NCI-H2196 (cell line): ENCODE data around the gene SPAG16.

ENCODE experiments used
- DNase-seq: peaks from one replicate; lab custom pipeline; 2025; ENCODE audit not compliant: unreplicated experiment; lab: John Stamatoyannopoulos, UW

The SPAG16 gene

DNA sequence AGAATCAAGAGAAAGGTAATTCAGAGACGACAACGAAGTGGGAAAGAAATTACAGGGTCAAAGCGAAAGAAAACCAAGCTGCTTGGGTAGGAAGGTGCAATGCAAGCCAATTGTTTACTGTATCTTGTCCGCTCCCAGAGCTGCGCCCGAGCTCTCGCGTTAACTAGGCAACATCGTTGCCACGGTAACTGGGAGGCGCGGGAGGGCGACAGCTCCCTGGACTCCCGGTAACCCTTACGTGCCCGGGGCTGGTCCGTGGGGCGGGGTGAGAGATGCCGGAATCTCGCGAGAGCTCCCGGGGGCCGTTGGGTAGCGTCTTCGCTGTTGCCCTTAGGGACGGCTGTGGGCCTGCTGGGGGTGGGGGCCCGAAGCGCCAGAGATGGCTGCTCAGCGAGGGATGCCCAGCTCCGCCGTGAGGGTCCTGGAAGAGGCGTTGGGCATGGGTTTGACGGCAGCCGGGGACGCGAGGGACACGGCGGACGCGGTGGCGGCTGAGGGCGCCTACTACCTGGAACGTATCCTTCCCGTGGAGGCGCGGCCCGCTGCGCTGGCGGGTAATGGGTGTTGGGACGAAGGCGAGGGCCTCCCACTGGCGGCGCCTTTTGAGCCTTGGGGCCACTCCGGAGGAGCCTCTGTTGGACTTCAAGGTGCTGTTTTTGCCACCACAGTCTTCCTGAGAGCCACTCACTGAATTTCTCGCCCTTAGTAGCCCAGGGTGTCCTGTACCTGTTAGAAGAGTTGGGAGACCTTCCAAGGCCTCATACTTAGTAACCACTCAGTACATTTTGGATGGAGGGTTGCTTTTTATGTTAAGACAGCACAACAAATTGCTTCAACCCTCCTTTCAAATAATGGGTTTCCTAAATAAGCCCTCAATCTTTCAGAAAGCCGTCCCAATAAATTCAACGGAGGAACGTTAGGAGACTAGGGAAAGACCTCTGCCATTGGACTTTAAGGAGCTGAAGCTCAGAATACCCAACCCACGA, at the start of gene SPAG16:
SPAG16 (plus strand) TSS at position 360 of the 986 bp plus-strand sequence.
- DNase-seq = peak; percentile 99

DNA sequence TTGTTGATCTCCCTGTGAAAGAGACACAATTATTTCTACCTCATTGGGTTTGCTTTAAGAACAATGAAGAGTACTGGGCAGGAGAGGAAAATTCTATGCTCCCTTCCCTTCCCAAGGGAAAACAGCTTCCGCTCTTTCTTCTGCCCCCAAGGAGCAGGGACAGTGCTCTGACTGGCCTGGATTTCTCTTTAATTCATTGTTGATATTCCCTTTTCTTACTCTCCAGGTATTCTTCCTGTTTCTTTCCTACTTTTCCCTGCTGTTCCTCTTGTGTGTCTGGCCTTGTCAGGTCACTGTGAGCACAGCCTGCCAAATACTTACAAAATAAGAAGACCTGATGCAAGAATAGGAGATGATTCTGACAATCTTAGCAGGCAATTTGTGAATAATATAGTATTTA, 49.6 kb upstream of the SPAG16 start:
- no peak for DNase-seq

DNA sequence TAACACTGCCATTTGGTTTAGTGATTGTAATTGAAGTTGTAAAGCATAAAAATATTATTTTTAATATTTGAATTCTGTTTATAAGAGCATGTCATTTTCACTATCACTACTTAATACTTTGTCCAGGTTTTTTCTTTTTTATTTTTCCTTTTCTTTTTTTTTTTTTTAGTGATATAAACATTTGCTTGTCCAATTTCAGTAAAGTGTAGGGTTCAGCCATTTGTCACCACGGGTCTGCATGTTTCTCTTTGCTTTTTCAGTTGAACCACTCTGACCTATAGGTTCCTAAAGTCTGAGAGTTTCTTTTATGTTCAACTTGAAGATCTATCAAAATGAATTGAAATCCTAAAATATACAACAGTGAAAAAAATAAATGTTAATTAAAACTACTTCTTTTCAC, 48.5 kb upstream of the SPAG16 start:
- DNase-seq = no peak

DNA sequence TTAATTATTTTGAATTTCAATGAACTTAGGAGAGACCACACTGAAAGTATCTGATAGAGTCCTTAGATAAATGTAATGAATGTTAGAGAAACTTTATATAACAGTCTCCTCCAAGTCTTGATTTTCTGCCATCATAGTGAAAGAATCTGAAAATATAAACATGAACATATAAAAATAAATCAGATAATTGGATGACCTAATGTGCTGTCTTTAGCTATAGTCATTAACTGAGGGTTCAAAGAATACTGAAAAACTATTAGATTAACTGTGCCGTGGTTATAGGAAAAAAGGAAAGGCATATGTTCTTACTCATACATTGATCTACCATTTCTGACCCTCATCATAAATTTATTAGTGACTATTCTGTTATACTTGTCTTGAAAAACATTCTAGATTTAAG, 47.0 kb upstream of the SPAG16 start:
- DNase-seq = no peak

DNA sequence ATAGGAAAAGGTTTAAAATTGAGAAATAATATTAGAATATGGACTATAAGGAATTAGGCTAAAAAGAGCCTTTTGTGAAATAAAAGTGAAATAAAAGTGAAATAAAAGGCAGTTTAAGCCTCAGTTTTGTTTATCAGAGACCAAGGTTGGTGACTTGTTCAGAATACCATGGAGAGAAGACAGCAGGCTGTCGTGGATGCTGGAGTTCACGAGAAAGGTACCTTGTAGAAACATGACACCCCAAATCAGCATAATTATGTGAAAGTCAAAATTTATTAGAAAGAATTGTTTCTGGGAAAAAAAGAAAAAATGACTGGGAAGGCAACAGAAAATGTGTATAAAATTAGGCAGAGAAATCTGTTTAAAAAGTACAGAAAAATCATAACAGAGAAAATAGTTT, 46.5 kb upstream of the SPAG16 start:
- no peak for DNase-seq

DNA sequence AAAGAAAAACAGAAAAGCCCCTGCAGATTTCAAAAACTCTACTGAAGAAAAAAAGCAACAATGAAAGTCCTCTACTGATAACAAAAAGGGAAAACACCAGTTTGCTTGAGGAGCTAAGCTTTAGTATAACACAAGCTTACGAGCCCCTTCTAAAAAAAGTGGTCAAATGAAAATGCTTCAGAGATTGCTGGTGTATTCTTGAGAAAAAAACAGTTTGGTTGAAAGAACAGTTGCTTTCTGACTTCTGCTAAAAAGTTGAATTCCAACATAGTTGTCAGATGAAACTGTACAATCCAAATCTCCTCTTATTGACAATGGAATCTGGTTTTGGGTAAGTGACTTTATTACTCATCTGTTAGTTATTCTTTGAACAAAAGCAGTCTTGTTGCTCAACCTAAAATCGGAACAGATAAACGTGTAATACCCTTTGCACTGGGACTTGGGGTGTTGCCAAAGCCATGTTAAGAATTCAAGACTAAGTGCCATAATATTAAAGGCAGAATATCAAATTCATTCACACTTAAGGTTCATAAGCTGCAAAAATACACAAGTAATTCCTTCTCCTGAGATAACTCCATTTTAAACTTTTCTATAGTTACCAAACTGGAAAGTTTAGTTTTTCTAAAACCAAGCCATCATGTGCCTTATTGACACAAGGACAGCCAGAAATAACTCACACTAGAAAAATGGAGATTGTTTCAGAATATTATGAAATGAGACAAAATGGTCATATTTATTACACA, 45.3 kb upstream of the SPAG16 start:
- DNase-seq = no peak

DNA sequence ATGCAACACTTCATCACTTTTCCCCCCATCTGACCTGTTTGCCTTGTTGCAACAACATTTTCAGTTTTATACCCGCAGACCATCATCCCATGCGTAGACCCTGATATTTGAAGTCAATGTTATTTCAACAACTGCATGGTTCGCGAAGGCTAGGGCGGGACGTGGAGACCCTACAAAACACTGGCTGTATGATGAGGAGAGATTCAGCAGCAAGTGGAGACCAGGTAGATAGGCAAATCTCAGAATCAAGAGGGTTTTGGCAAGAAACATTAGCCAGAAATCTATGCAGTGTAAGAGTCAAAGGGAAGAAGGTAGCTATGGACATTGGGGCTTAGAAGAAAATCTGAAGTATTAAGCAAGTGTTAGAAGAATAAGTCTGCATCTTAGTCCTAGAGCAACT, 42.4 kb upstream of the SPAG16 start:
- DNase-seq = no peak

DNA sequence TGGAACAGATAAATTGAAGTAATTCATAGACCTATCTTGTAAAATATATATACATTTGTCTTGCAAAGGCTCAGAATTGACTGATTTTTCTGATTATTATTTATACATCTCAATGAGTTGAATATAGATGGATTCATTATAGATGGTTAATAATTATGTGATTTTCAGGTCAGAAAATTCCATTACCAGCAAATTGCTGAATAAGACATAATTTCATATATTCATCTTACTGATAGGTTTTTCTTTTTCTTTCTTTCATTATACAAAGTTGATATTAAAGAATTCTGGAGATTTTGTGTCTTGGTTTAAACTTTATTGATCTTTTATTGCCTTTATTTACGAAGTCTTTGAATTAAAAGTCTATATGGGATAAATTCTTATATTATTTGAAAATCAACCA, 41.6 kb upstream of the SPAG16 start:
- no peak for DNase-seq

DNA sequence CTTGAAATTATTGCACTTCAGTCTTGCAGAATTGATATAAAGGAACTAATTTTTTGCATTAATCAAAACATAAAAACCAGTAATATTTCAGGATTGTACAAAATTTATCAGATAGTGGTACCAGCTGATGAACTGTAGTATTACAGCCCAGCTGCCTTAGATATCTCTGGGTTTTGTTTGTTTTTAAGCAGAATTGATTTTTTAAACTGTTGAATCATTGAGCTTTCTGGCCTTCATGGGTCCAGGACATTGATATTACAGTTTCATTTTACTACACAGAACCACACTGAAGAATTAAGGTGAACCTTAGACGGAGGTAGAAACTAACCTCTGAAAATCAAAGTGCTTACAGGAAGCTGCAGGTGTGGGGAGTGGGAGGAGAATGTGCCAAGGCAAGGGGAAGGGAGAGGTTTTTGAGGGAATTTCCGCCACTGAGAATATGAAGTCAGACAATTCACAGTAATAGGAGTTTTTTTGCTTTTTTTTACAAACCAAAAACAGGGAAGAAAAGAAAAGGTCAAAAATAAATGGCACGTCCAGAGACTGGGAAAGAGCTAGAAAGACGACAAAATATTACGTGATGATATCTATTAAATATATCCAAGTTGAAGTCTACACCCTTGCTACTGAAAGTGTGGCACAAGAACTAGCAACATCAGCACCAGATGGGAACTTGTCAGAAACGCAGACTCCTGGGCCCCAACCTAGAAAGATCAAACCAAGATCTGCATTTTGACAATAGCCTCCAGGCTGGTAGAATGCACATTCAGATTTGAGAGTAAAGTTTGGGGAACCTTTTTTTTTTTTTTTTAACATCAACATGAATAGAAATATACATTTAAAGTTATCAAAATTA, 40.8 kb upstream of the SPAG16 start:
- DNase-seq = no peak

DNA sequence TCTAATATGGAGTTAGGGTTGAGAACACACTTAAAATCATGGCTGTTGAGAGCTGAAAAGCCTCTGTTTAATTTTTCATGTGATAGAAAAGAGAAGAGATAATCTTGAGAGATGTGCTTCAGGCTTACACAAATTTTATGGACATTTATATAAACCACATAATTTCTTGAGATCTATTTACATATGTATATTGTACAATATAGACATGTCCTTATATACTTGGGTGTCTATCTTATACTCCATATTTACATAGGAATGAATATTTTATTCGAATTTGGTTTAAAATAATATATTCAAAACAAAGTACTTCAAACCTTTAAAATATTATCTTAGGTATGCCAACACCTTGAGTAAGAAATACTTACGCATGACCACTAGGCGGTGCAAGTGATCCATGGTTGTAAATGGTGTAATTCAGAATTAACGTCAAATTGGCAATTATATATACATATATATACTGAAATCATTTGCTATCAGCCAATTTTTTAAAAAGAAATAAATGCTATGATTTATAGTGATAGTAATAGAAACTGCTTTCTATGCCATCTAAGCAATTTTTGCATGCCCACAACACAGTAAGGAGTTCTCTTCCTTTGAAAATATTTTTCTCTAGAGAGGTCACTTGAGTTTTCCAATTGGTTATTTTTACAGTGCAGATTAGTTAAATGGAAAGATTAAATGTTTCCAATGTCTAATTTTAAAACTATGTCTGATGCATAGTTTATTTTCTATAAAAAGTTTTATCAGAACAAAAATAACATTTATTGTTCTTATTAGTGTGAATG, 37.6 kb upstream of the SPAG16 start:
- DNase-seq = peak; percentile 64

DNA sequence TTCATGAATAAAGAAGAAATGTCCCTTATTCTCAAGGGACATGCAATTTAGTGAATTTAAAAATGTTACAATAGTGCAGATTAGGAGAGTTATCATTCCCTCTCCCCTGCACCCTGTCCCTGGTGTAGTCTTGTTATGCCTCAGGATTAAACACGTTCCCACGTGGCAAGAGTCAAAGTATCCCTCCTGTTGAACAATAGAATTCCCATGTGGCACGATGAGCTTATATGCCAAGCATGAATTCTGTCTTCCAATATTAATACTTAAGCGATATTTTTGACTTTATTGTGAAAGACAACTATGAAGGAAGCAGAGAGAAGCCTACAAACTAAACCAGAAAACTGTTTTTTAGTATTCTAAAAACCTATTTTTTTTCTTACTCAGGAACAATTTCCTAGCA, 36.7 kb upstream of the SPAG16 start:
- no peak for DNase-seq

DNA sequence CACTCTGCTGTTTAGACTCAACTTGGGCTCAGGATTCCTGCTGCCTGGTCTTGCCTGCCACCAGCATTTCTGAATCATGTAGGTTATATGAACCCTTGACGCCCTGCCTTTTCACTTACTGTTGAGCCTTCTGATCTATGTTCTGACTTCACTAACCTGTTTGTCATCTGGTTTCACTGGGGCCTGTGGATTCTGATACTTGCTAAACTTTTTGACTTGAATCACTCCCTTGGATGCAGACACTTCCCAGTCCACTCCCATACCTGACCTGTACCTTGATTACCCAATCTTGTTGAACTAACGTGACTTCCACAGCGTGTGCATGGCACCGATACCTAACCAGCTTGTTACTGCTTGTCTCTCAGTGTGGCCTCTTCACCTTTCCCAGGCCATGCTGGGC, 35.6 kb upstream of the SPAG16 start:
- no peak for DNase-seq

DNA sequence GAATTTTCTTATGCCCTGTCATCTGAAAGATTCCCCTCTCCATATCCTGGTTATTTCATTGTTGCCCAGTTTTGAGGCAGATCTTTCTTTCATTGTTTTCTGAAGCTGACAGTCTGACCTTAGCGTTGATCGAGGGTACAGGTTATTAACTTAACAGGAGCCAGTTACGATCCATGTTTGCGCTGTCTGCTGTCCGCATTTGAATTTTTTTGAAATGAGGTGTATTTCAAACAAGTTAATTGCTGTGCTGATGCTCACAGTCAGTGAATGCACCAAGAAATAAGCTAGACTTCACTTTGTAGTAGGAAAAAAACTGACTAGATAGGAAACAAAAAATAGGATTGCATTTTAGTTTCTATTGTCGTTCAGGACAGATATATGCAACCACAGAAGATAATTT, 34.8 kb upstream of the SPAG16 start:
- DNase-seq = no peak

DNA sequence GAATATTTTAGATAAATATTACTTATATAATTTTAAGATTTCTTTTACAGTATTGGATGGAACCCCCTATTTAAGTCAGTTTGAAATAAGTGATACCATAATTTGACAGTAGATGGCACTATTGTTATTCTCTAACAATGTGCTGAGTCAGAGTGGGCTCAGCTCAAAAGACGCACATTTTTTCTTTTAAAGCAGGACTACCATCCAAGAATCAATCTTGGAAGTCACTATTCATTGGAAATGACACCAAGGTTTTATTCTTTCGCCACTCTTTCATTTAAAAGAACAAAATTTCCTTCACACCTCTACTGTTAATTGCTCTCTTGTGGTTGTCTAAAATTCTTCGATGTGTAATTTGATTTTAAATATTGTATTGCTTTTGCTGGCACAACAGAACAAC, 32.6 kb upstream of the SPAG16 start:
- DNase-seq = peak; percentile 68

DNA sequence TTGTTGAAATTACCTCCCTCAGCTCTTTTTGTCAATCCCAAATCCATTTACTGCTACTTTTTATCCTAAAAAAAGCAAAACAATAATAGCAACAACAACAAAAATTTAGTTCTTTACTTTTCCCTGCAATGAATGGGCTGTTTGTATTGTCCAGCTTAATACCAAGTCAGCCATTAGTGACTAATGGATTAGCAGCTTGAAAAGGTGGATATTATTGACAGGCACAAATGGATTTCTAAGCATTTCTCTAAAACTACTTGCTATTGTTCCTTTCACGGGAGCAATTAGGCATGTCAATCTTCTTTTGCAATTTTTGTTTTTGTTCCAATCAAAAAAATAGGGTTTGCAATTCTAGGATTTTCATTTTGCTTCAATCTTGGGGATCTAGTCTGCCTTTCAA, 32.1 kb upstream of the SPAG16 start:
- no peak for DNase-seq

DNA sequence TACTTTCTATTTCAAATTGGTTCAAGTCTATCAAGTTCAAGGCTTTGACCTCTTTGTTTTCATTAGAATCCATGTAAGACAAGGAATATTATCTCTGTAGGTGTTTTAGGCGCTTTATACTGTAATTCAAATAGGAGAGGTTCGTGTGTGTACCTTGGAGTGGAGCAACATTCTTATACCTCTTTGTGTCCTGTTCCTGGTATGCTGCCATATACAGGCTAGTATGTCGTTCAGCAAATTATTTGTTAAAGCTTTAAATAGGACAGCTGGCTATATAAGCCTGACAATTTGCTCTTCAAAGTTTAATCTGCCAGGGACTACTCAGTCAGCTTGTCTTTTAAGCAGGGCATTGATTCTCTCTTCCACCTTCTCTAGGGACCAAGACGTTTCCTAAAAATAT, 31.1 kb upstream of the SPAG16 start:
- no peak for DNase-seq

DNA sequence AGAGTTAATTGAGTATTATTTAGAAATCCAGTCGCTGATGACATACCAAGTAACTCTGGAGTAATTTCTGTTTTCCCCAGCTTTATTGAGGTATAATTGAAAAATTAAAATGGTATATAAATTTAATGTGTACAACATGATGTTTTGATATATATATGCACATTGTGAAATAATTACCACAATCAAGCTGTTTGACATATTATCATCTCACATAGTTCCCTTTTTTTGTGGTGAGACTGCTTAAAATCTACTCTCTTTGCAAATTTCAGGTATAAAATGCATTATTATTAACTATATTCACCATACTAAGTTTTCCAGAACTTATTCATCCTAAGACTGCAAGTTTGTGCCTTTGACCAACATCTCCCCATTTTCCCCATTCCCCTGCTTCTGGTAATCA, 25.0 kb upstream of the SPAG16 start:
- no peak for DNase-seq

DNA sequence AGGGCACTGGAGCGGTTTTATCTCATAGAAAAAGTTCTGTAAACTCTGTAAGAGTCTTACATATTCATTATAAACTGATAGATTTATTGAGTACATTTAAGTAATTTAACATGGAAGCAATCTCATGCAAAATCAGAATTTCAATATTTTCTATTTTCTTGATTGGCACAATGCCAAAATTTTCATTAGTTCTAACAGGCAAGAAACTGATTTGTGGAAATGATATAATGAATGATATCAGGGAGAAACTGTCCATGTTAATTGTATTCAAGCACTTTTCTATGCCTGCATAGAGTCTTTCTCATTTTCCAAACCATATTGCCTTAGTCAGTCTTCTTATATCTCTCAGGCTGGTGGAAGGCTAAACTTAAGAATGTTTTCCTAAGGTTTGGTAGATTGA, 23.0 kb upstream of the SPAG16 start:
- DNase-seq = no peak

DNA sequence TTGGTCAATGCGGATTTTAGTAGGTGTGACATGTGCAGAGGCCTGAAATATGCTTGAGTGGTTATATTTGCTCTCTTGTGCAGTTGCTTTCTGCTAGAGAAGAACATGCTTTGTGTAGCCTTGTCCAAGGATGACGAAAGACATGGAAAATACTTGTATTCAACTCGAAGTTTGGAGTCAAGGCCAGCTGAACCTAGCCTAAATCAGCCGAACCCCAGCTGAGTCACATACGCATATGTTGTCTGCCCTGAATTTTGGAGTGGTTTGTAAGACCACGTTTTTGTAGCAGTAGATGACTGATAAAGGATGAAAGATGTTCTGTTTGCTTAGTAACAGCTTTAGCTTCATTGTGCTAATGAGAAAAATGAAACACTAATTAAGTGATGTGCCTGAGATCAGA, 22.5 kb upstream of the SPAG16 start:
- no peak for DNase-seq

DNA sequence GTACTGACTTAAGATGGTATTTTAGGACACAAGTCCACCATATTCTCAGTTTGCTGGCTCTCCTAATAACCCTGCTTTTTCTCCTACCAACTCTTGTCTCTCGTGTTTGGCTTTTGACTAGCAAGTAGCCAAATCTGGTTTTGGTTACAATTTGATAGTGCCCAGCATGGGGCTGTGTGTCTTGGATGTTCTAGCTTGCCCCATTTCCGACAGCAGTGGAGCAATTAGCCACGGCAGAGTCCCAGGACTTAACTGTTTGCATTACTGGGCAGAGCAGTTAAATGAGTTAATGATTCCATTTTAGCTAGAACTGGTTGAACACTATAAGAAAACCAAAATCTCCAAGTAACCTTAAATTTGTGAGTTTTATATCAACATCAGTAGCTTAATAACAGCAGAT, 18.6 kb upstream of the SPAG16 start:
- DNase-seq = no peak

DNA sequence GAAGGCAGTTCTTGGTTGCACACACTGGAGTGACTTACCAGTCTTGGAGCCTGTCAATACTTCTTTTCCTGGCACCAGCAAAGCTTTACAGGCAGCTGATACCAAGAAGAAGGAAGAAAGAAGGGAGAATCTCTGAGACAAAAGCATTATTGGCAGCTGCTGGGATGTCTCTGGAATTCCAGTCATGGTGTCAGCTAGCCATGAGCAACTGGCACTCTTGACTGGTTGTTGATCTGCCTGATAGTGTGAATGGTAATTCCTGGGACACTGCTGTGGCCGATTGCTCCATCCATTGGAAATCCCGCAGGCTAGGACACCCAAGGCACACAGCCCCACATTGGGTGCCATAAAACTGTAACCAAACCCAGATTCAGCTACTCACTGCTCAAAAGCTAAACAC, 17.8 kb upstream of the SPAG16 start:
- no peak for DNase-seq
